Measurements from ENCODE around the gene RAB11B. TPM values are rescaled to one million over a fixed set of nuclear protein-coding genes. Genes with fewer than 3 reads are reported as not detected.

The RAB11B gene
- total and polyA plus RNA-seq, 2 of the 13 experiments (the other 11 are each of a cell fraction or from before 2014, with no cell fraction given) = 6.0 to 28.4 TPM

DNA sequence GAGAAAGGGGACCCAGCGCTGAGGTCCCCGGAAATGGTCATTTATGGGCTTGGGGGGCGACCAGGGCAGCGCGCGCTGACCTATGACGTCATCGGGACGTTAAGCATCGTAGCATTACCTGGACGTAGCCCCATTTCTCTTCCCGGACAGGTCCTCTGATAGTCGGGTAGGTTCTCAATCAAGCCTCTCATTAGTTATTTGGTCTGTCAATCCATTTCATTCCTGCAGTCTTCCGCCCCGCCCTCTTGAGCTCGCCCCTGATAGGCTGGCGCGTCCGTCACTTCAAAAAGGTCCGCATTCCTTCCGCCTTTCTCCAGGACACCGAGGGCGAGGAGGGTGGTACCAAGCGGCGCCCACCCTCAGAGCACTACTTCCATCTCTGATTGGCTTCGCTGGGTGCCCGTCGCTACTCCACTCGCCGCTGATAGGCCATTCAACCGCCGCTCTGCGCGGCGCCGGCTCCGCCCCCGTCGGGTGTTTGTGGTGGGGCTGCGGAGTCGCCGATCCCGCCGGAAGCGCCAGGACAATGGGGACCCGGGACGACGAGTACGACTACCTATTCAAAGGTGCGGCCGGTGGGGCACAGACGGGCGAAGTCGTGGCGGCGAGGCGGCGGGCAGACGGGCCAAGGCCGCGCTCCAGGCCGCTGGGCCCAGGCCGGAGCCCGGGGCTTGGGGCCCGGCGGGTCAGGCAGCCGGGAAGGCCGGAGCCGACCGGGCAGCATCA lies at the start of gene RAB11B (continued):
- no peak; the same call in 1 of the 2 replicates for TF ChIP-seq NFAT5 (CRISPR knock-in tag; IDR thresholded peaks at IDR 0.05)
- TF ChIP-seq ZNF572 (CRISPR knock-in tag; IDR thresholded peaks at IDR 0.05) = no peak
- peak; percentile 59 for TF ChIP-seq ZEB1 (IDR thresholded peaks at IDR 0.05; ENCODE audit: insufficient replicate concordance, low read depth)
- TF ChIP-seq CREB1 (IDR thresholded peaks at IDR 0.05) = peak; percentile 100
- TF ChIP-seq CREB1 (CRISPR knock-in tag; IDR thresholded peaks at IDR 0.05) = peak; percentile 98
- no peak for TF ChIP-seq ZKSCAN1 (IDR thresholded peaks at IDR 0.05; ENCODE audit: low read length)
- peak; percentile 38; the same call in 1 of the 2 replicates for TF ChIP-seq TGIF2 (CRISPR knock-in tag; IDR thresholded peaks at IDR 0.05)
- no peak for TF ChIP-seq CBX1 (IDR thresholded peaks at IDR 0.05; ENCODE audit: low read depth)
- TF ChIP-seq KDM2A (CRISPR knock-in tag; IDR thresholded peaks at IDR 0.05; ENCODE audit: borderline replicate concordance, low read depth) = peak; percentile 39; the same call in 1 of the 2 replicates
- TF ChIP-seq NONO (IDR thresholded peaks at IDR 0.05) = no peak
- peak; percentile 53; the same call in 1 of the 2 replicates for TF ChIP-seq NONO (CRISPR knock-in tag; conservative IDR thresholded peaks at IDR 0.05)
- TF ChIP-seq ZFP37 (CRISPR knock-in tag; IDR thresholded peaks at IDR 0.05; ENCODE audit: borderline replicate concordance) = no peak
- 0 out of 2 replicates have a peak, but pooled peaks have one; percentile 23 for TF ChIP-seq DMAP1 (CRISPR knock-in tag; IDR thresholded peaks at IDR 0.05)
- TF ChIP-seq, protein P1, sequence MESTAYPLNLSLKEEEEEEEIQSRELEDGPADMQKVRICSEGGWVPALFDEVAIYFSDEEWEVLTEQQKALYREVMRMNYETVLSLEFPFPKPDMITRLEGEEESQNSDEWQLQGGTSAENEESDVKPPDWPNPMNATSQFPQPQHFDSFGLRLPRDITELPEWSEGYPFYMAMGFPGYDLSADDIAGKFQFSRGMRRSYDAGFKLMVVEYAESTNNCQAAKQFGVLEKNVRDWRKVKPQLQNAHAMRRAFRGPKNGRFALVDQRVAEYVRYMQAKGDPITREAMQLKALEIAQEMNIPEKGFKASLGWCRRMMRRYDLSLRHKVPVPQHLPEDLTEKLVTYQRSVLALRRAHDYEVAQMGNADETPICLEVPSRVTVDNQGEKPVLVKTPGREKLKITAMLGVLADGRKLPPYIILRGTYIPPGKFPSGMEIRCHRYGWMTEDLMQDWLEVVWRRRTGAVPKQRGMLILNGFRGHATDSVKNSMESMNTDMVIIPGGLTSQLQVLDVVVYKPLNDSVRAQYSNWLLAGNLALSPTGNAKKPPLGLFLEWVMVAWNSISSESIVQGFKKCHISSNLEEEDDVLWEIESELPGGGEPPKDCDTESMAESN (CRISPR knock-in tag; conservative IDR thresholded peaks at IDR 0.05) = 0 out of 2 replicates have a peak, but pooled peaks have one; percentile 39
- no peak for TF ChIP-seq KDM3A (CRISPR knock-in tag; IDR thresholded peaks at IDR 0.05; ENCODE audit: low read depth)
- TF ChIP-seq SAP130 (CRISPR knock-in tag; IDR thresholded peaks at IDR 0.05; ENCODE audit: low read depth) = peak; percentile 69
- no peak for TF ChIP-seq KDM4B (CRISPR knock-in tag; IDR thresholded peaks at IDR 0.05)
- peak; percentile 18; the same call in 1 of the 2 replicates for TF ChIP-seq ZNF891 (CRISPR knock-in tag; IDR thresholded peaks at IDR 0.05)
- peak; percentile 16; the same call in 1 of the 2 replicates for TF ChIP-seq NCOA2 (CRISPR knock-in tag; IDR thresholded peaks at IDR 0.05)
- peak; percentile 4; the same call in 1 of the 2 replicates for TF ChIP-seq POGZ (CRISPR knock-in tag; IDR thresholded peaks at IDR 0.05)
- no peak for TF ChIP-seq ZNF614 (CRISPR knock-in tag; IDR thresholded peaks at IDR 0.05; ENCODE audit: borderline replicate concordance)
- 0 out of 2 replicates have a peak, but pooled peaks have one; percentile 13 for TF ChIP-seq SATB2 (CRISPR knock-in tag; IDR thresholded peaks at IDR 0.05)
- peak; percentile 29; the same call in 1 of the 2 replicates for TF ChIP-seq ZNF501 (CRISPR knock-in tag; IDR thresholded peaks at IDR 0.05)
- TF ChIP-seq ARID3A (IDR thresholded peaks at IDR 0.05; ENCODE audit: low read depth, low read length) = peak; percentile 73; the same call in 1 of the 2 replicates
